Endothelial cell (in vitro differentiated cells): Measurements from ENCODE around the gene ARHGAP45. TPM values are rescaled to one million over a fixed set of nuclear protein-coding genes. Genes with fewer than 3 reads are reported as not detected.

Experiments
- DNase-seq: peaks from one replicate; pipeline ENCODE4 v3.0.0; 2021; ENCODE audit warnings: low spot score
- H3K27ac Mint-ChIP-seq: one replicate; pipeline ENCODE4 v1.8.0; 2021; ENCODE audit warnings: mixed read lengths, inconsistent platforms; ENCODE audit not compliant: unreplicated experiment
- H3K27me3 Mint-ChIP-seq: one replicate; pipeline ENCODE4 v1.8.0; 2021; ENCODE audit warnings: mild to moderate bottlenecking, moderate library complexity, mixed read lengths, inconsistent platforms; ENCODE audit not compliant: unreplicated experiment
- H3K36me3 Mint-ChIP-seq: one replicate; pipeline ENCODE4 v1.8.0; 2021; ENCODE audit warnings: mild to moderate bottlenecking, low read depth, mixed read lengths, inconsistent platforms; ENCODE audit not compliant: unreplicated experiment
- H3K4me1 Mint-ChIP-seq: one replicate; pipeline ENCODE4 v1.8.0; 2021; ENCODE audit warnings: mild to moderate bottlenecking, mixed read lengths, inconsistent platforms; ENCODE audit not compliant: unreplicated experiment
- H3K4me3 Mint-ChIP-seq: one replicate; pipeline ENCODE4 v1.8.0; 2021; ENCODE audit warnings: mild to moderate bottlenecking, mixed read lengths, inconsistent platforms; ENCODE audit not compliant: unreplicated experiment
- H3K9me3 Mint-ChIP-seq: one replicate; pipeline ENCODE4 v1.8.0; 2021; ENCODE audit warnings: mixed read lengths, inconsistent platforms; ENCODE audit not compliant: unreplicated experiment
- total RNA-seq: library from RNA; stranded (reverse); fragmentation: NEBNext Ultra II Directional; extraction: Animal tissue kit (Norgen Biotek cat#: 25700); gene quantifications from one replicate; pipeline ENCODE4 v1.2.1, GENCODE V29; 2021; ENCODE audit not compliant: unreplicated experiment
- TF ChIP-seq, protein P1 (sequence below): fragments of 200-600 bp; sonication (generic); IDR thresholded peaks from one replicate; pipeline ENCODE4 v1.5.0; 2021; ENCODE audit warnings: antibody characterized with exemption; ENCODE audit not compliant: unreplicated experiment

The ARHGAP45 gene
- total RNA-seq, 1 donor from 2014 or later: 2.4 TPM

DNA sequence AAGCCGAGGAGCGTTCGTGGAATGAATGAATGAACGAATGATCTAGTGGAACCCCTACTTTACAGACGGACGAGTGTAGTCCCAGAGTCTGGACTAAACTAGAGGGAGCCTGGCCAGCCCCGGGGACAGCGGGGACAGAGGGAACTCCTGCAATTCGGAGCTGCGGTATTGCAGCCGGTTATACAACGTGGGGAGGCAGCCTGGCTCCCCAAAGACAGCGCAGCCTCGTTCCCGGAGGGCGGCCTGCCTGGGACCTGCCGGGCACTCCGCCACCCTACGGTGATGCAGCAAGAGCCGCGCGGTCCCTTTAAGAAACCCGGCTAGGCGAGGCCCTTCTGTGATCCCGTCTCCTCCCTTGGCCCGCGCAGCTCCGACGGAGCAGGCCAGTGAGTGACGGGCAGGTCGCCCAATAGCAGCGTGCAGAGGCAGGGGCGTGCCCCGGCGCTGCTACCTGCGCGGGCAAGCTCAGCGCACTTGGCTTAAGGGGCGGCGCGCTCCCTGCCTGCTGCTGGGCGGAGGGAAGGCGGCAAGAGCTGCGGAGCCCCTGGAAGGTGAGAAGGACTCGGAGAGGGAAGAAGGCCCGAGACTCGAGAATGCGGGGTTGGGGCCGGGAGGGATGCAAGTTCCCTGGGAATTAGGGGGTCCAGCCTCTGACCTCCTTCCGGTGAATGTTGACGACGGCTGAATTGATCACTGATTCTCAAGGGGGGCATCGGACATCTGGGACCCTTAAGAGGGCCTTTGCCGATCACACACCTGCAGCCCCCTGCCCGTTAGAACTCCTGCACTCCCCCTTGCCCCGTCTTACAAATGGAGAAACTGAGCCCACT lies 27.1 kb upstream of the ARHGAP45 start, which contains the start of gene ABCA7:
Gene ABCA7 (plus strand): TSS at position 462 of the 830 bp plus-strand sequence. CDS start 1,255 bp downstream, outside the sequence.
- H3K4me1 Mint-ChIP-seq: peaks cover 17% of the 10 kb centered on the region
- peak within 1 kb of the TSS; percentile 74 for H3K27ac Mint-ChIP-seq
- no peaks in the 10 kb centered on the region for H3K9me3 Mint-ChIP-seq
- peak within 1 kb of the TSS; percentile 94 for H3K4me3 Mint-ChIP-seq
- peak; percentile 99 for DNase-seq
- peaks cover 29% of the 10 kb centered on the region for H3K36me3 Mint-ChIP-seq
- H3K27me3 Mint-ChIP-seq: peaks cover 30% of the 10 kb centered on the region
- TF ChIP-seq, protein P1, sequence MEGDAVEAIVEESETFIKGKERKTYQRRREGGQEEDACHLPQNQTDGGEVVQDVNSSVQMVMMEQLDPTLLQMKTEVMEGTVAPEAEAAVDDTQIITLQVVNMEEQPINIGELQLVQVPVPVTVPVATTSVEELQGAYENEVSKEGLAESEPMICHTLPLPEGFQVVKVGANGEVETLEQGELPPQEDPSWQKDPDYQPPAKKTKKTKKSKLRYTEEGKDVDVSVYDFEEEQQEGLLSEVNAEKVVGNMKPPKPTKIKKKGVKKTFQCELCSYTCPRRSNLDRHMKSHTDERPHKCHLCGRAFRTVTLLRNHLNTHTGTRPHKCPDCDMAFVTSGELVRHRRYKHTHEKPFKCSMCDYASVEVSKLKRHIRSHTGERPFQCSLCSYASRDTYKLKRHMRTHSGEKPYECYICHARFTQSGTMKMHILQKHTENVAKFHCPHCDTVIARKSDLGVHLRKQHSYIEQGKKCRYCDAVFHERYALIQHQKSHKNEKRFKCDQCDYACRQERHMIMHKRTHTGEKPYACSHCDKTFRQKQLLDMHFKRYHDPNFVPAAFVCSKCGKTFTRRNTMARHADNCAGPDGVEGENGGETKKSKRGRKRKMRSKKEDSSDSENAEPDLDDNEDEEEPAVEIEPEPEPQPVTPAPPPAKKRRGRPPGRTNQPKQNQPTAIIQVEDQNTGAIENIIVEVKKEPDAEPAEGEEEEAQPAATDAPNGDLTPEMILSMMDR: no peak

DNA sequence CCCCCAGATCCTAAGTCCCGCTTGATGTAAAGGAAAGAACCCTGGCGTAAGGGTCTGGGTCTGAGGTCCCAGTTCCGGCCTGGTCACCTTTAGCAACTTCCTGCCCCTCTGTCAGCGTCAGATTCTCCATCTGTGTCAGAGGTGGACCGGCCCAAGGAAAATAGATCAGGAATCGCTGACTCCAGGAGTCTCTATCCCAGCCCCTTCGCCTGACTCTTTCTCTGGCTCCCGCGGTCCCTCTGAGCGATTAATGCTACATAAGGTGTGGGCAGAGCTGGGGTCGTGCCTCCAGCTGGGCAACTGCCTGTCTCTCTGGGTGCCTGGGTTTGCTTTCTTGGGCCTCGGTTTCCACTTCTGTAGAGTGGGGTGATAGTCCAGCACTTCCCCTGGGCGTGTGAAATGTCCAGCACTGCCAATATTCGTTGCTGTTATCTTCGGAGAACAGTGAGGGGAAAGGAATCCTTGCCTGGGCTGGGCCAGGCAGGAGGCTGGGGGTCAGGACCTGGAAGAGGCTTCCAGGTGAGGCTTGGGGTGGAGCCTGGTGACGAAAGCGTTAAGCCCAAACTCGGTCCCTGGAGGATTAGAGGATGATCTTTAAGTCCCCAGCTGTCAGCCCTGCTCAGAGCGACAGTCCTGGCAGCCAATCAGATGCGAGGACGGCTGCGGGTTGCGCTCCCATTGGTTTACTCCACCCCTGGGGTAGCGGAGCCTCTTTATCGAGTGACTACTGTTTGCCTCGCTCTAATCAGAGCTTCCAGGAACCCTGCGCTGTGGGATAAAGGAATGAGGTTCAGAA lies 26.3 kb upstream of the ARHGAP45 start:
- Mint-ChIP-seq H3K9me3 (no peaks in the 10 kb centered on the region), H3K4me3 (peak overlapping the region; percentile 94), H3K27me3 (peaks cover 28% of the 10 kb centered on the region), H3K36me3 (peaks cover 25% of the 10 kb centered on the region), H3K4me1 (peaks cover 17% of the 10 kb centered on the region), H3K27ac (peak overlapping the region; percentile 74)
- TF ChIP-seq, protein P1: no peak
- peak; percentile 83 for DNase-seq

DNA sequence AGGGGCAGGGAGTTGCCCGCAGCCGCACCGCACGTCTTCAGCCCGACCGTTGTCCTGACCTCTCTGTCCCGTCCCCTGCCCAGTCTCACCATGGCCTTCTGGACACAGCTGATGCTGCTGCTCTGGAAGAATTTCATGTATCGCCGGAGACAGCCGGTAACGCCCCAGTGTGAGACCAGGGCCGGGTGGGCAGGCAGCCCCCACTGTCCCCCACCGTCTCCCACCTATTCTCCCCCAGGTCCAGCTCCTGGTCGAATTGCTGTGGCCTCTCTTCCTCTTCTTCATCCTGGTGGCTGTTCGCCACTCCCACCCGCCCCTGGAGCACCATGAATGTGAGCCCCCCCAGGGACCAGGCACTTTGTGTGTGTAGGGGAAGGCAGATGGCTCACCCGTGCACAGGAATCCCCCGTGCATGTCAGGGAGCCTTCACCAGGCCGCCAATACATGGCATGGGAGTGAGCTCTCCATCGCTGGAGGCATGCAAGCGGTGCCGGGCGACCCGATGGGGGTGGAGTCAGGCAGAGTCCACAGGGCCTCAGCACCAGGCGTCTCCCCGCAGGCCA lies 25.6 kb upstream of the ARHGAP45 start:
- Mint-ChIP-seq H3K9me3 (no peaks in the 10 kb centered on the region), H3K27ac (no peak overlapping the region), H3K4me3 (peak overlapping the region; percentile 94), H3K36me3 (peaks cover 24% of the 10 kb centered on the region), H3K4me1 (peaks cover 17% of the 10 kb centered on the region), H3K27me3 (peaks cover 30% of the 10 kb centered on the region)
- TF ChIP-seq, protein P1: no peak
- no peak for DNase-seq

DNA sequence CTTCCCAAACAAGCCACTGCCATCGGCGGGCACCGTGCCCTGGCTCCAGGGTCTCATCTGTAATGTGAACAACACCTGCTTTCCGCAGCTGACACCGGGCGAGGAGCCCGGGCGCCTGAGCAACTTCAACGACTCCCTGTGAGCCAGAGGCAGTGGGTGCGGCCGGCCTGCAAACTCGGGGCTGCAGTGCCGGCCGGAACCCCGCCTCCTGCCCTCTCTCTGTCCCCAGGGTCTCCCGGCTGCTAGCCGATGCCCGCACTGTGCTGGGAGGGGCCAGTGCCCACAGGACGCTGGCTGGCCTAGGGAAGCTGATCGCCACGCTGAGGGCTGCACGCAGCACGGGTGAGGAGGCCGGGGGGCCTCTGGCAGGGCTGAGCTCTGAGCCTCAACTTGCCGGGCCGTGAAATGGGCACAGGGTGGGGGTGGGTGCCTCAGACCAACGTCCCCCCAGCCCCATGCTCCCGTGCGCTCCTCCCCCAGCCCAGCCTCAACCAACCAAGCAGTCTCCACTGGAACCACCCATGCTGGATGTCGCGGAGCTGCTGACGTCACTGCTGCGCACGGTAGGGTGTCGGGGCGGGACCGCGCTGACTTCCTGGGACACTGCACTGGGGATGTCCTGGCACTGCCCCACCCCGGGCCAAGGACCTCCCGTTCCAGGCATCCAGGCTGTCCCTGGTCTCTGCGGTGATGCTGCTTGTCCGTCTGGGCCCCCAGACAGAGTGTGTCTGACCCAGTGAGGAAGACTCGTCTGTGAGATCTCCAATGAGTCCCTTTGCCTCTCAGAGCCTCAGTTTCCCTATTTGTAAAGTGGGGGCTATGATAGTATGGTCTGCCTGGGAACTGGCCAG lies 24.9 kb upstream of the ARHGAP45 start:
- no peak for DNase-seq
- H3K4me1 Mint-ChIP-seq: peaks cover 17% of the 10 kb centered on the region
- TF ChIP-seq, protein P1: no peak
- H3K9me3 Mint-ChIP-seq: no peaks in the 10 kb centered on the region
- H3K4me3 Mint-ChIP-seq: no peak overlapping the region
- H3K36me3 Mint-ChIP-seq: peaks cover 20% of the 10 kb centered on the region
- H3K27me3 Mint-ChIP-seq: peaks cover 28% of the 10 kb centered on the region
- no peak overlapping the region for H3K27ac Mint-ChIP-seq
